ENCODE data around the gene COLEC11. TPM values are rescaled to one million over a fixed set of nuclear protein-coding genes. Genes with fewer than 3 reads are reported as not detected.
A peak's percentile ranks its signal among the peaks of the same experiment; 100 is the strongest.

Gene COLEC11
- total and polyA plus RNA-seq, 2 of the 13 experiments (the other 11 are each of a cell fraction or from before 2014, with no cell fraction given), result 1.5 to 3.0 TPM

DNA sequence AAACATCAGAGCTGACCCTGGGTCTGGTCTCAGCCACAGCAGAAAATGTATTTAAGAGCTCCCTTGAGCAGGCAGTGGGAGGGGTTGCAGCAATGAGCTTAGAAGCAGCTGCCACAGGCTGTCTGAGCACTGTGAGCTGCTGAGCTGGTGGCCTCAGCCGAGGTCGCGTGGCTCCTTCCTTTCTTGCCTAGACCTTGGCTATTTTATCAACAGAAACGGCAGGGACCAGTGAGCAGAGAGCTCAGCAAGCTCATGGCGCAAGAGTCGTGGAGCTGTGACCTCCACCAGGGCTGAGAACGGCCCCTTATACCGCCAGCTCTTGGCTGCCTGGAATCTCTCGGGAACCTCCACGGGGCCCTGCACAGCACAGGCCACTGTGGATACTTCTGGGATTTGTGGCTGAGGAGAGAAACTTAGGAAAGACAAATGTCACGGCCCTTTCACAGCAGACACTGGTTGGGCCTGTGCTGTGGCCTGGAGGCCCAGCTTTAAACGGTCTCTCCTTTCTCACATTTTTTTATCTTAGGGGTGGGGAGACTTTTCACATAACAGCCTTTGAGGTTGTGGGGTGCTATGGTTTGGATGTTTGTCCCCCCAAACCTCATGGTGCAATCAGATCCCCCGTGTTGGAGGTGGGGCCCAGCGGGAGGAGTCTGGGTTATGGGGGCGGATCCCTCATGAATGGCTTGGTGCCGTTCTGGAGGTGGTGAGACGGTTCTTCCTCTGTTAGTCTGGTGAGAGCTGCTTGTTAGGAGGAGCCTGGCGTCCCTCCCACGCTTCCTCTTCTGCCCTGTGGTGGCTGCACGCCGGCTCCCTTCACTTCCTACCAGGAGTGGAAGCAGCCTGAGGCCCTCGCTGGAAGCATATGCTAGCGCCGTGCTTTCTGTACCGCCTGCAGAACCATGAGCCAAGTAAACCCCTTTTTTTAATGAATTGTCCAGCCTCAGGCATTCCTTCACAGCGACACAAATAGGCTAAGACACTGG, 64.8 kb downstream of the COLEC11 start (continued):
- TF ChIP-seq, protein P1, sequence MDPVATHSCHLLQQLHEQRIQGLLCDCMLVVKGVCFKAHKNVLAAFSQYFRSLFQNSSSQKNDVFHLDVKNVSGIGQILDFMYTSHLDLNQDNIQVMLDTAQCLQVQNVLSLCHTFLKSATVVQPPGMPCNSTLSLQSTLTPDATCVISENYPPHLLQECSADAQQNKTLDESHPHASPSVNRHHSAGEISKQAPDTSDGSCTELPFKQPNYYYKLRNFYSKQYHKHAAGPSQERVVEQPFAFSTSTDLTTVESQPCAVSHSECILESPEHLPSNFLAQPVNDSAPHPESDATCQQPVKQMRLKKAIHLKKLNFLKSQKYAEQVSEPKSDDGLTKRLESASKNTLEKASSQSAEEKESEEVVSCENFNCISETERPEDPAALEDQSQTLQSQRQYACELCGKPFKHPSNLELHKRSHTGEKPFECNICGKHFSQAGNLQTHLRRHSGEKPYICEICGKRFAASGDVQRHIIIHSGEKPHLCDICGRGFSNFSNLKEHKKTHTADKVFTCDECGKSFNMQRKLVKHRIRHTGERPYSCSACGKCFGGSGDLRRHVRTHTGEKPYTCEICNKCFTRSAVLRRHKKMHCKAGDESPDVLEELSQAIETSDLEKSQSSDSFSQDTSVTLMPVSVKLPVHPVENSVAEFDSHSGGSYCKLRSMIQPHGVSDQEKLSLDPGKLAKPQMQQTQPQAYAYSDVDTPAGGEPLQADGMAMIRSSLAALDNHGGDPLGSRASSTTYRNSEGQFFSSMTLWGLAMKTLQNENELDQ (CRISPR knock-in tag; IDR thresholded peaks at IDR 0.05; ENCODE audit: borderline replicate concordance), result no peak
- TF ChIP-seq, protein P2, sequence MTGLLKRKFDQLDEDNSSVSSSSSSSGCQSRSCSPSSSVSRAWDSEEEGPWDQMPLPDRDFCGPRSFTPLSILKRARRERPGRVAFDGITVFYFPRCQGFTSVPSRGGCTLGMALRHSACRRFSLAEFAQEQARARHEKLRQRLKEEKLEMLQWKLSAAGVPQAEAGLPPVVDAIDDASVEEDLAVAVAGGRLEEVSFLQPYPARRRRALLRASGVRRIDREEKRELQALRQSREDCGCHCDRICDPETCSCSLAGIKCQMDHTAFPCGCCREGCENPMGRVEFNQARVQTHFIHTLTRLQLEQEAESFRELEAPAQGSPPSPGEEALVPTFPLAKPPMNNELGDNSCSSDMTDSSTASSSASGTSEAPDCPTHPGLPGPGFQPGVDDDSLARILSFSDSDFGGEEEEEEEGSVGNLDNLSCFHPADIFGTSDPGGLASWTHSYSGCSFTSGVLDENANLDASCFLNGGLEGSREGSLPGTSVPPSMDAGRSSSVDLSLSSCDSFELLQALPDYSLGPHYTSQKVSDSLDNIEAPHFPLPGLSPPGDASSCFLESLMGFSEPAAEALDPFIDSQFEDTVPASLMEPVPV (CRISPR knock-in tag; IDR thresholded peaks at IDR 0.05), result 0 out of 2 replicates have a peak, but pooled peaks have one; percentile 44
- TF ChIP-seq HNRNPH1 (optimal IDR thresholded peaks at IDR 0.05; ENCODE audit: low read depth, low read length) (no peak), ZNF510 (CRISPR knock-in tag; IDR thresholded peaks at IDR 0.05; ENCODE audit: low read depth) (no peak), ARNT2 (CRISPR knock-in tag; IDR thresholded peaks at IDR 0.05; ENCODE audit: low read depth) (no peak), SMARCC2 (IDR thresholded peaks at IDR 0.05) (no peak), NFKBIZ (CRISPR knock-in tag; IDR thresholded peaks at IDR 0.05) (no peak), KLF11 (CRISPR knock-in tag; IDR thresholded peaks at IDR 0.05) (peak; percentile 28; the same call in 1 of the 2 replicates), U2AF2 (IDR thresholded peaks at IDR 0.05; ENCODE audit: low read depth, low read length) (no peak), ZNF501 (CRISPR knock-in tag; IDR thresholded peaks at IDR 0.05) (no peak; the same call in 1 of the 2 replicates), ARHGAP35 (CRISPR knock-in tag; IDR thresholded peaks at IDR 0.05; ENCODE audit: borderline replicate concordance) (no peak), NFE2L2 (IDR thresholded peaks at IDR 0.05; ENCODE audit: low read length) (no peak)
- TF ChIP-seq, protein P3, sequence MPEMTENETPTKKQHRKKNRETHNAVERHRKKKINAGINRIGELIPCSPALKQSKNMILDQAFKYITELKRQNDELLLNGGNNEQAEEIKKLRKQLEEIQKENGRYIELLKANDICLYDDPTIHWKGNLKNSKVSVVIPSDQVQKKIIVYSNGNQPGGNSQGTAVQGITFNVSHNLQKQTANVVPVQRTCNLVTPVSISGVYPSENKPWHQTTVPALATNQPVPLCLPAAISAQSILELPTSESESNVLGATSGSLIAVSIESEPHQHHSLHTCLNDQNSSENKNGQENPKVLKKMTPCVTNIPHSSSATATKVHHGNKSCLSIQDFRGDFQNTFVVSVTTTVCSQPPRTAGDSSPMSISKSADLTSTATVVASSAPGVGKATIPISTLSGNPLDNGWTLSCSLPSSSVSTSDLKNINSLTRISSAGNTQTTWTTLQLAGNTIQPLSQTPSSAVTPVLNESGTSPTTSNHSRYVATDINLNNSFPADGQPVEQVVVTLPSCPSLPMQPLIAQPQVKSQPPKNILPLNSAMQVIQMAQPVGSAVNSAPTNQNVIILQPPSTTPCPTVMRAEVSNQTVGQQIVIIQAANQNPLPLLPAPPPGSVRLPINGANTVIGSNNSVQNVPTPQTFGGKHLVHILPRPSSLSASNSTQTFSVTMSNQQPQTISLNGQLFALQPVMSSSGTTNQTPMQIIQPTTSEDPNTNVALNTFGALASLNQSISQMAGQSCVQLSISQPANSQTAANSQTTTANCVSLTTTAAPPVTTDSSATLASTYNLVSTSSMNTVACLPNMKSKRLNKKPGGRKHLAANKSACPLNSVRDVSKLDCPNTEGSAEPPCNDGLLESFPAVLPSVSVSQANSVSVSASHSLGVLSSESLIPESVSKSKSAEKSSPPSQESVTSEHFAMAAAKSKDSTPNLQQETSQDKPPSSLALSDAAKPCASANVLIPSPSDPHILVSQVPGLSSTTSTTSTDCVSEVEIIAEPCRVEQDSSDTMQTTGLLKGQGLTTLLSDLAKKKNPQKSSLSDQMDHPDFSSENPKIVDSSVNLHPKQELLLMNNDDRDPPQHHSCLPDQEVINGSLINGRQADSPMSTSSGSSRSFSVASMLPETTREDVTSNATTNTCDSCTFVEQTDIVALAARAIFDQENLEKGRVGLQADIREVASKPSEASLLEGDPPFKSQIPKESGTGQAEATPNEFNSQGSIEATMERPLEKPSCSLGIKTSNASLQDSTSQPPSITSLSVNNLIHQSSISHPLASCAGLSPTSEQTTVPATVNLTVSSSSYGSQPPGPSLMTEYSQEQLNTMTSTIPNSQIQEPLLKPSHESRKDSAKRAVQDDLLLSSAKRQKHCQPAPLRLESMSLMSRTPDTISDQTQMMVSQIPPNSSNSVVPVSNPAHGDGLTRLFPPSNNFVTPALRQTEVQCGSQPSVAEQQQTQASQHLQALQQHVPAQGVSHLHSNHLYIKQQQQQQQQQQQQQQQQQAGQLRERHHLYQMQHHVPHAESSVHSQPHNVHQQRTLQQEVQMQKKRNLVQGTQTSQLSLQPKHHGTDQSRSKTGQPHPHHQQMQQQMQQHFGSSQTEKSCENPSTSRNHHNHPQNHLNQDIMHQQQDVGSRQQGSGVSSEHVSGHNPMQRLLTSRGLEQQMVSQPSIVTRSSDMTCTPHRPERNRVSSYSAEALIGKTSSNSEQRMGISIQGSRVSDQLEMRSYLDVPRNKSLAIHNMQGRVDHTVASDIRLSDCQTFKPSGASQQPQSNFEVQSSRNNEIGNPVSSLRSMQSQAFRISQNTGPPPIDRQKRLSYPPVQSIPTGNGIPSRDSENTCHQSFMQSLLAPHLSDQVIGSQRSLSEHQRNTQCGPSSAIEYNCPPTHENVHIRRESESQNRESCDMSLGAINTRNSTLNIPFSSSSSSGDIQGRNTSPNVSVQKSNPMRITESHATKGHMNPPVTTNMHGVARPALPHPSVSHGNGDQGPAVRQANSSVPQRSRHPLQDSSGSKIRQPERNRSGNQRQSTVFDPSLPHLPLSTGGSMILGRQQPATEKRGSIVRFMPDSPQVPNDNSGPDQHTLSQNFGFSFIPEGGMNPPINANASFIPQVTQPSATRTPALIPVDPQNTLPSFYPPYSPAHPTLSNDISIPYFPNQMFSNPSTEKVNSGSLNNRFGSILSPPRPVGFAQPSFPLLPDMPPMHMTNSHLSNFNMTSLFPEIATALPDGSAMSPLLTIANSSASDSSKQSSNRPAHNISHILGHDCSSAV (CRISPR knock-in tag; IDR thresholded peaks at IDR 0.05; ENCODE audit: borderline replicate concordance), result no peak
- TF ChIP-seq, protein P4, sequence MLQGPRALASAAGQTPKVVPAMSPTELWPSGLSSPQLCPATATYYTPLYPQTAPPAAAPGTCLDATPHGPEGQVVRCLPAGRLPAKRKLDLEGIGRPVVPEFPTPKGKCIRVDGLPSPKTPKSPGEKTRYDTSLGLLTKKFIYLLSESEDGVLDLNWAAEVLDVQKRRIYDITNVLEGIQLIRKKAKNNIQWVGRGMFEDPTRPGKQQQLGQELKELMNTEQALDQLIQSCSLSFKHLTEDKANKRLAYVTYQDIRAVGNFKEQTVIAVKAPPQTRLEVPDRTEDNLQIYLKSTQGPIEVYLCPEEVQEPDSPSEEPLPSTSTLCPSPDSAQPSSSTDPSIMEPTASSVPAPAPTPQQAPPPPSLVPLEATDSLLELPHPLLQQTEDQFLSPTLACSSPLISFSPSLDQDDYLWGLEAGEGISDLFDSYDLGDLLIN (CRISPR knock-in tag; IDR thresholded peaks at IDR 0.05; ENCODE audit: borderline replicate concordance), result no peak
